Body of pancreas (tissue), 4 donors: ENCODE measurements around the gene TAF11L3.
"Not testable (repeated sequence)": the region's sequence is repeated elsewhere in the genome, so short reads cannot be mapped to it uniquely, and the experiment has no call there.

Source experiments
- CTCF ChIP-seq, 7 experiments: fragments of 450-650 bp in 4 of 7; fragments of 200-600 bp in 3 of 7; sonication (generic) in 3 of 7; IDR thresholded peaks; one replicate each; pipeline ENCODE4 v1.5.1; 2016 to 2019; ENCODE audit warnings: antibody characterized with exemption in 7 of 7
- POLR2A ChIP-seq, 3 donors: fragments of 450-650 bp; IDR thresholded peaks; one replicate each; pipeline ENCODE4 v1.6.1; 2016; ENCODE audit warnings: antibody characterized with exemption in 3 of 3, mild to moderate bottlenecking in 2 of 3

GRCh38 chr5:17524935-17525334, 6.8 kb downstream of the TAF11L3 start, which contains the start of gene TAF11L5:
- not testable (repeated sequence) for TF ChIP-seq CTCF, POLR2A (IDR thresholded peaks at IDR 0.05)
